GM21423 (cell line): ENCODE results near the gene LEF1.
A peak's percentile ranks its signal among the peaks of the same experiment; 100 is the strongest.
"Not testable (repeated sequence)": the region's sequence is repeated elsewhere in the genome, so short reads cannot be mapped to it uniquely, and the experiment has no call there.

Source experiments
- ATAC-seq: cut with Tn5 transposase; IDR thresholded peaks from one replicate; pipeline ENCODE4 v1.9.1; 2021; ENCODE audit warnings: mild to moderate bottlenecking, moderate library complexity; ENCODE audit not compliant: unreplicated experiment

LEF1 gene

GRCh38 chr4:108072300-108072699 lies 96.4 kb downstream of the LEF1 start:
- ATAC-seq = no peak

- ATAC-seq = no peak
These were observed 98.0 kb downstream of the LEF1 start for GRCh38 chr4:108070775-108071174.

GRCh38 chr4:108068442-108068841 lies 100.3 kb downstream of the LEF1 start:
- ATAC-seq = no peak

GRCh38 chr4:108060686-108061321 lies 107.9 kb downstream of the LEF1 start:
- ATAC-seq = no peak

GRCh38 chr4:108060164-108060563 lies 108.6 kb downstream of the LEF1 start:
- ATAC-seq = no peak

GRCh38 chr4:108058685-108059440 lies 109.9 kb downstream of the LEF1 start:
- ATAC-seq = no peak

GRCh38 chr4:108056418-108056817 lies 112.3 kb downstream of the LEF1 start:
- ATAC-seq = no peak

- ATAC-seq = no peak
These were observed 112.9 kb downstream of the LEF1 start for GRCh38 chr4:108055787-108056186.

GRCh38 chr4:108054025-108054638 lies 114.6 kb downstream of the LEF1 start:
- no peak for ATAC-seq

- ATAC-seq = peak; percentile 95
These were observed 115.5 kb downstream of the LEF1 start for GRCh38 chr4:108053251-108053711.

- no peak for ATAC-seq
These were observed 116.1 kb downstream of the LEF1 start for GRCh38 chr4:108052558-108053120.

- ATAC-seq = no peak
These were observed 117.4 kb downstream of the LEF1 start for GRCh38 chr4:108051343-108051742.

GRCh38 chr4:108050166-108051111 lies 118.3 kb downstream of the LEF1 start:
- not testable (repeated sequence) for ATAC-seq

GRCh38 chr4:108049406-108049805 lies 119.3 kb downstream of the LEF1 start:
- no peak for ATAC-seq

- no peak for ATAC-seq
These were observed 119.7 kb downstream of the LEF1 start for GRCh38 chr4:108048997-108049396.

GRCh38 chr4:108048157-108048556 lies 120.6 kb downstream of the LEF1 start:
- ATAC-seq = no peak

- no peak for ATAC-seq
These were observed 121.5 kb downstream of the LEF1 start for GRCh38 chr4:108047199-108047598.

GRCh38 chr4:108045687-108046024 lies 123.1 kb downstream of the LEF1 start:
- no peak for ATAC-seq

- no peak for ATAC-seq
These were observed 123.6 kb downstream of the LEF1 start for GRCh38 chr4:108044951-108045686.

- no peak for ATAC-seq
These were observed 125.2 kb downstream of the LEF1 start for GRCh38 chr4:108043526-108043925.
